Measurements from ENCODE around the gene LRRC28. TPM values are rescaled to one million over a fixed set of nuclear protein-coding genes. Genes with fewer than 3 reads are reported as not detected.
"Not testable (repeated sequence)": the region's sequence is repeated elsewhere in the genome, so short reads cannot be mapped to it uniquely, and the experiment has no call there.

The LRRC28 gene
- polyA plus RNA-seq (2013, experiment 1 of 2; ENCODE audit: insufficient read length): 21.4 TPM
- polyA plus RNA-seq (2013, experiment 2 of 2; ENCODE audit: insufficient read length): 21.6 TPM

- DNase-seq: peak; percentile 99
Measured at GRCh38 chr15:99250857-99251841, at the start of gene LRRC28. Gene LRRC28 (plus strand): TSS chr15:99251481. CDS start chr15:99255958, 4,477 bp downstream.

- no peak for DNase-seq
Measured at GRCh38 chr15:99202176-99202552, 49.1 kb upstream of the LRRC28 start.

- DNase-seq: no peak
Measured at GRCh38 chr15:99207672-99208071, 43.6 kb upstream of the LRRC28 start.

- no peak for DNase-seq
Measured at GRCh38 chr15:99209326-99209725, 42.0 kb upstream of the LRRC28 start.

- DNase-seq: no peak
Measured at GRCh38 chr15:99210334-99210733, 40.9 kb upstream of the LRRC28 start.

GRCh38 chr15:99211926-99212325 lies 39.4 kb upstream of the LRRC28 start:
- no peak for DNase-seq

GRCh38 chr15:99212406-99212805 lies 38.9 kb upstream of the LRRC28 start:
- DNase-seq: peak; percentile 32

GRCh38 chr15:99213187-99213811 lies 38.0 kb upstream of the LRRC28 start:
- DNase-seq: peak; percentile 62

- no peak for DNase-seq
Measured at GRCh38 chr15:99224372-99225214, 26.7 kb upstream of the LRRC28 start.

GRCh38 chr15:99226802-99227201 lies 24.5 kb upstream of the LRRC28 start:
- DNase-seq: no peak

GRCh38 chr15:99228120-99228770 lies 23.0 kb upstream of the LRRC28 start:
- no peak for DNase-seq

- DNase-seq: no peak
Measured at GRCh38 chr15:99230867-99231266, 20.4 kb upstream of the LRRC28 start.

GRCh38 chr15:99232740-99233139 lies 18.5 kb upstream of the LRRC28 start:
- no peak for DNase-seq

- DNase-seq: not testable (repeated sequence)
Measured at GRCh38 chr15:99234160-99234559, 17.1 kb upstream of the LRRC28 start.

- DNase-seq: no peak
Measured at GRCh38 chr15:99238849-99239248, 12.4 kb upstream of the LRRC28 start.

GRCh38 chr15:99239545-99240198 lies 11.6 kb upstream of the LRRC28 start:
- DNase-seq: no peak

GRCh38 chr15:99241752-99242151 lies 9.5 kb upstream of the LRRC28 start:
- no peak for DNase-seq

- DNase-seq: no peak
Measured at GRCh38 chr15:99244306-99244705, 7.0 kb upstream of the LRRC28 start.

- no peak for DNase-seq
Measured at GRCh38 chr15:99247062-99247461, 4.2 kb upstream of the LRRC28 start.

- DNase-seq: no peak
Measured at GRCh38 chr15:99248000-99248715, 3.1 kb upstream of the LRRC28 start.

Measured in fibroblast of skin of abdomen (primary cell).